Measurements from ENCODE around the gene ESYT2.

The ESYT2 gene

GRCh38 chr7:158723714-158724385 is 105.5 kb downstream of the ESYT2 start:
- no peak overlapping the region for H3K9ac ChIP-seq (ENCODE audit: insufficient read length, low read depth)

GRCh38 chr7:158723266-158723665 is 106.0 kb downstream of the ESYT2 start:
- no peaks in the 10 kb centered on the region for H3K9me3 ChIP-seq (ENCODE audit: insufficient read depth, low read length)
- H3K27me3 ChIP-seq (ENCODE audit: insufficient read depth, insufficient read length): peaks cover 14% of the 10 kb centered on the region
- no peak overlapping the region for H3K4me3 ChIP-seq (ENCODE audit: insufficient read length, low read depth)
- H3K36me3 ChIP-seq (ENCODE audit: insufficient read depth, insufficient read length, low read length): no peaks in the 10 kb centered on the region
- H3K9ac ChIP-seq (ENCODE audit: insufficient read length, low read depth): no peak overlapping the region
- no peaks in the 10 kb centered on the region for H3K4me1 ChIP-seq (ENCODE audit: insufficient read depth, insufficient read length)
- TF ChIP-seq YY1 (IDR thresholded peaks at IDR 0.05; ENCODE audit: insufficient read depth, insufficient read length): no peak
- no peak for TF ChIP-seq ZNF274 (IDR thresholded peaks at IDR 0.05; ENCODE audit: low read depth, low read length)
- no peak for TF ChIP-seq SUZ12 (IDR thresholded peaks at IDR 0.05; ENCODE audit: extremely low read depth, insufficient read depth, insufficient read length)
- no peak for DNase-seq (ENCODE audit: low read depth, low spot score)

More at GRCh38 chr7:158723714-158724385, 105.5 kb downstream of the ESYT2 start:
- H3K4me3 ChIP-seq (ENCODE audit: insufficient read length, low read depth): no peak overlapping the region
- no peak for TF ChIP-seq ZNF274 (IDR thresholded peaks at IDR 0.05; ENCODE audit: low read depth, low read length)
- TF ChIP-seq YY1 (IDR thresholded peaks at IDR 0.05; ENCODE audit: insufficient read depth, insufficient read length): no peak
- no peak for TF ChIP-seq SUZ12 (IDR thresholded peaks at IDR 0.05; ENCODE audit: extremely low read depth, insufficient read depth, insufficient read length)
- no peaks in the 10 kb centered on the region for H3K36me3 ChIP-seq (ENCODE audit: insufficient read depth, insufficient read length, low read length)
- H3K4me1 ChIP-seq (ENCODE audit: insufficient read depth, insufficient read length): no peaks in the 10 kb centered on the region
- no peaks in the 10 kb centered on the region for H3K9me3 ChIP-seq (ENCODE audit: insufficient read depth, low read length)
- DNase-seq (ENCODE audit: low read depth, low spot score): no peak
- H3K27me3 ChIP-seq (ENCODE audit: insufficient read depth, insufficient read length): peaks cover 8% of the 10 kb centered on the region

GRCh38 chr7:158722574-158723237 is 106.6 kb downstream of the ESYT2 start:
- peaks cover 20% of the 10 kb centered on the region for H3K27me3 ChIP-seq (ENCODE audit: insufficient read depth, insufficient read length)
- H3K9me3 ChIP-seq (ENCODE audit: insufficient read depth, low read length): no peaks in the 10 kb centered on the region
- no peak for DNase-seq (ENCODE audit: low read depth, low spot score)
- no peaks in the 10 kb centered on the region for H3K36me3 ChIP-seq (ENCODE audit: insufficient read depth, insufficient read length, low read length)
- no peak for TF ChIP-seq YY1 (IDR thresholded peaks at IDR 0.05; ENCODE audit: insufficient read depth, insufficient read length)
- TF ChIP-seq ZNF274 (IDR thresholded peaks at IDR 0.05; ENCODE audit: low read depth, low read length): no peak
- no peak for TF ChIP-seq SUZ12 (IDR thresholded peaks at IDR 0.05; ENCODE audit: extremely low read depth, insufficient read depth, insufficient read length)
- no peaks in the 10 kb centered on the region for H3K4me1 ChIP-seq (ENCODE audit: insufficient read depth, insufficient read length)
- no peak overlapping the region for H3K4me3 ChIP-seq (ENCODE audit: insufficient read length, low read depth)
- H3K9ac ChIP-seq (ENCODE audit: insufficient read length, low read depth): no peak overlapping the region

- Histone ChIP-seq H3K36me3 (ENCODE audit: insufficient read depth, insufficient read length, low read length) (no peaks in the 10 kb centered on the region), H3K9ac (ENCODE audit: insufficient read length, low read depth) (no peak overlapping the region), H3K9me3 (ENCODE audit: insufficient read depth, low read length) (no peaks in the 10 kb centered on the region), H3K4me3 (ENCODE audit: insufficient read length, low read depth) (no peak overlapping the region), H3K4me1 (ENCODE audit: insufficient read depth, insufficient read length) (no peaks in the 10 kb centered on the region), H3K27me3 (ENCODE audit: insufficient read depth, insufficient read length) (peaks cover 39% of the 10 kb centered on the region)
- TF ChIP-seq SUZ12 (IDR thresholded peaks at IDR 0.05; ENCODE audit: extremely low read depth, insufficient read depth, insufficient read length): no peak
- TF ChIP-seq YY1 (IDR thresholded peaks at IDR 0.05; ENCODE audit: insufficient read depth, insufficient read length): no peak
- TF ChIP-seq ZNF274 (IDR thresholded peaks at IDR 0.05; ENCODE audit: low read depth, low read length): no peak
- no peak for DNase-seq (ENCODE audit: low read depth, low spot score)
These were observed 109.2 kb downstream of the ESYT2 start for GRCh38 chr7:158720112-158720511.

GRCh38 chr7:158716802-158717201 is 112.5 kb downstream of the ESYT2 start:
- Histone ChIP-seq H3K36me3 (ENCODE audit: insufficient read depth, insufficient read length, low read length) (no peaks in the 10 kb centered on the region), H3K4me3 (ENCODE audit: insufficient read length, low read depth) (no peak overlapping the region), H3K27me3 (ENCODE audit: insufficient read depth, insufficient read length) (peaks cover 39% of the 10 kb centered on the region), H3K4me1 (ENCODE audit: insufficient read depth, insufficient read length) (no peaks in the 10 kb centered on the region), H3K9me3 (ENCODE audit: insufficient read depth, low read length) (no peaks in the 10 kb centered on the region), H3K9ac (ENCODE audit: insufficient read length, low read depth) (no peak overlapping the region)
- no peak for DNase-seq (ENCODE audit: low read depth, low spot score)
- TF ChIP-seq ZNF274 (IDR thresholded peaks at IDR 0.05; ENCODE audit: low read depth, low read length) (no peak), SUZ12 (IDR thresholded peaks at IDR 0.05; ENCODE audit: extremely low read depth, insufficient read depth, insufficient read length) (no peak), YY1 (IDR thresholded peaks at IDR 0.05; ENCODE audit: insufficient read depth, insufficient read length) (no peak)

- Histone ChIP-seq H3K9ac (ENCODE audit: insufficient read length, low read depth) (no peak overlapping the region), H3K27me3 (ENCODE audit: insufficient read depth, insufficient read length) (no peaks in the 10 kb centered on the region), H3K4me3 (ENCODE audit: insufficient read length, low read depth) (no peak overlapping the region), H3K9me3 (ENCODE audit: insufficient read depth, low read length) (peaks cover 11% of the 10 kb centered on the region; the same call in 1 of the 2 replicates), H3K4me1 (ENCODE audit: insufficient read depth, insufficient read length) (no peaks in the 10 kb centered on the region), H3K36me3 (ENCODE audit: insufficient read depth, insufficient read length, low read length) (no peaks in the 10 kb centered on the region)
- TF ChIP-seq YY1 (IDR thresholded peaks at IDR 0.05; ENCODE audit: insufficient read depth, insufficient read length) (no peak), ZNF274 (IDR thresholded peaks at IDR 0.05; ENCODE audit: low read depth, low read length) (no peak), SUZ12 (IDR thresholded peaks at IDR 0.05; ENCODE audit: extremely low read depth, insufficient read depth, insufficient read length) (no peak)
- DNase-seq (ENCODE audit: low read depth, low spot score): no peak
These were observed 118.6 kb downstream of the ESYT2 start for GRCh38 chr7:158710651-158711102.

GRCh38 chr7:158707610-158708009 is 121.7 kb downstream of the ESYT2 start:
- Histone ChIP-seq H3K9ac (ENCODE audit: insufficient read length, low read depth) (no peak overlapping the region), H3K4me3 (ENCODE audit: insufficient read length, low read depth) (no peak overlapping the region), H3K4me1 (ENCODE audit: insufficient read depth, insufficient read length) (peaks cover 2% of the 10 kb centered on the region), H3K9me3 (ENCODE audit: insufficient read depth, low read length) (peaks cover 11% of the 10 kb centered on the region; the same call in 1 of the 2 replicates), H3K36me3 (ENCODE audit: insufficient read depth, insufficient read length, low read length) (peaks cover 4% of the 10 kb centered on the region), H3K27me3 (ENCODE audit: insufficient read depth, insufficient read length) (no peaks in the 10 kb centered on the region)
- no peak for TF ChIP-seq SUZ12 (IDR thresholded peaks at IDR 0.05; ENCODE audit: extremely low read depth, insufficient read depth, insufficient read length)
- no peak for TF ChIP-seq YY1 (IDR thresholded peaks at IDR 0.05; ENCODE audit: insufficient read depth, insufficient read length)
- no peak for TF ChIP-seq ZNF274 (IDR thresholded peaks at IDR 0.05; ENCODE audit: low read depth, low read length)
- no peak for DNase-seq (ENCODE audit: low read depth, low spot score)
